Smooth muscle cell (in vitro differentiated cells): Measurements from ENCODE around the gene CYB5D1. TPM values are rescaled to one million over a fixed set of nuclear protein-coding genes. Genes with fewer than 3 reads are reported as not detected.

Experiments used
- DNase-seq: peaks from one replicate; lab custom pipeline; 2025; ENCODE audit not compliant: unreplicated experiment; lab: John Stamatoyannopoulos, UW
- H2AFZ ChIP-seq: fragments of 200-600 bp; sonication (generic); 2 replicates; pipeline ENCODE4 v1.6.0; 2016; ENCODE audit warnings: antibody characterized with exemption, low read depth, mild to moderate bottlenecking
- H3F3A ChIP-seq: fragments of 200-600 bp; sonication (generic); 2 replicates; pipeline ENCODE4 v1.6.0; 2017; ENCODE audit warnings: antibody characterized with exemption, low read depth
- H3K27ac ChIP-seq: fragments of 200-600 bp; sonication (generic); 2 replicates; pipeline ENCODE4 v1.5.1; 2016; ENCODE audit warnings: low read depth, mild to moderate bottlenecking
- H3K27me3 ChIP-seq: fragments of 200-600 bp; sonication (generic); 2 replicates; pipeline ENCODE4 v1.6.1; 2016; ENCODE audit warnings: low read depth, mild to moderate bottlenecking
- H3K36me3 ChIP-seq: fragments of 200-600 bp; sonication (generic); 2 replicates; pipeline ENCODE4 v1.5.1; 2016; ENCODE audit warnings: low read depth
- H3K4me1 ChIP-seq: fragments of 200-600 bp; sonication (generic); 2 replicates; pipeline ENCODE4 v1.5.1; 2016; ENCODE audit warnings: low read depth
- H3K4me2 ChIP-seq: fragments of 200-600 bp; sonication (generic); 2 replicates; pipeline ENCODE4 v1.6.0; 2016; ENCODE audit warnings: mild to moderate bottlenecking
- H3K4me3 ChIP-seq: fragments of 200-600 bp; sonication (generic); 2 replicates; pipeline ENCODE4 v1.5.1; 2016; ENCODE audit warnings: mild to moderate bottlenecking
- H3K79me2 ChIP-seq: fragments of 200-600 bp; sonication (generic); 2 replicates; pipeline ENCODE4 v1.6.0; 2016; ENCODE audit warnings: low read depth, mild to moderate bottlenecking
- H3K9ac ChIP-seq: fragments of 200-600 bp; sonication (generic); 2 replicates; pipeline ENCODE4 v1.6.0; 2016; ENCODE audit warnings: low read depth
- H3K9me3 ChIP-seq: fragments of 200-600 bp; sonication (generic); replicated peaks from 2 replicates; pipeline ENCODE4 v1.5.1; 2016; ENCODE audit warnings: low read depth
- H4K20me1 ChIP-seq: fragments of 200-600 bp; sonication (generic); 2 replicates; pipeline ENCODE4 v1.6.0; 2016; ENCODE audit warnings: low read depth
- WGBS: methylation state at CpG from one replicate; pipeline ENCODE4 v1.1.7; 2016; ENCODE audit warnings: low lambda C conversion rate; 5-methylcytosine and 5-hydroxymethylcytosine counted together
- polyA plus RNA-seq: library from polyadenylated mRNA; unstranded; fragments of >200 nt; fragmentation: Nextera tagmentation; extraction: Ambion mirVana; gene quantifications from 2 replicates; pipeline ENCODE4 v1.2.1, GENCODE V29; 2016
- total RNA-seq: library from RNA; depleted of rRNA; stranded (reverse); fragments of >200 nt; gene quantifications from 2 replicates; pipeline ENCODE4 v1.2.3, GENCODE V29; 2014
- TF ChIP-seq, protein P1 (sequence below): fragments of 200-600 bp; sonication (generic); IDR thresholded peaks from 2 replicates; pipeline ENCODE4 v1.5.1; 2017; ENCODE audit warnings: borderline replicate concordance, mild to moderate bottlenecking, antibody characterized with exemption; ENCODE audit not compliant: insufficient read depth, poor library complexity, severe bottlenecking

CYB5D1 gene
- total and polyA plus RNA-seq, 2 experiments from 2014 or later = 6.6 to 9.3 TPM

DNA sequence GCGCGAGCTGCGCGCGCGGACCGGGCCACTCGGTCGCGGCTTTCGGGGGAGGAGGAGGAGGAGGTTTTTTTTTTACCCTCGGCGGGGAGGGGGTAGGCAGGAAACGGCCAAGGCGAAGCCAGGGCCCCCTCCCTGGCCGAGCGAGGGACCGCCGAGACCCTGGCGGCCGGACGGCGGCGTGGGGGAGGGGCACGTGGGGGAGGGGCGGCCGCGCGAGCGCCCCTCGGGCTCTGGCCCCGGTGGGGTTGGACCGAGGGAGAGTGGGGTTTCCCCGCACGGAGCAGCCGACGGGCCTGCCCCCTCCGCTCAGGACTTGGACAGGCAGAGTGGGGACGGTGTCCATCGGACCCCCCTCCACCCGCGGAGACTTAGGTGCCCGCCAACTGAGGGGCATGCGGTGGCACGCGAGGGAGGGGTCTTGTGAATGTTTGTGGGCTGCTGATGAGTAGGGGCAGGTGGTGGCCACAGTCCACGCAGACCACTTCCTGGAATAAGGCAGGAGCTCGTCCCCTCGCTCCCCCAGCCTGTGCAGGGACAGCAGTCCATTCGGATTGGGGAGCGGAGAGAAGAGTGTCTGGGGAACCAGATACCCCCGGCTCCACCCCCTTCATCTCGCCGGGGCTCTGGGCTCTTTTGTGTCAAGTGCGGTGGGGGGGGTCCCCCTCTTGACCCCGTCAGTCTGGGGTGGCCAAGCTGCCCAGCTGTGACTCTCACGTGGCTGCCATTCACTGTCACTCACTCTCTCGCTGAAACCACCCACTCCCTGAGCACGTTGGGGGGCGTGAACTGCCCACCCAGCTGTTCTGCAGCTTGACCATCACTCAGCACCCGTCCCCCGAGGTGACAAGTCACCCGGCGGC is 27.8 kb downstream of the CYB5D1 start:
- TF ChIP-seq, protein P1, sequence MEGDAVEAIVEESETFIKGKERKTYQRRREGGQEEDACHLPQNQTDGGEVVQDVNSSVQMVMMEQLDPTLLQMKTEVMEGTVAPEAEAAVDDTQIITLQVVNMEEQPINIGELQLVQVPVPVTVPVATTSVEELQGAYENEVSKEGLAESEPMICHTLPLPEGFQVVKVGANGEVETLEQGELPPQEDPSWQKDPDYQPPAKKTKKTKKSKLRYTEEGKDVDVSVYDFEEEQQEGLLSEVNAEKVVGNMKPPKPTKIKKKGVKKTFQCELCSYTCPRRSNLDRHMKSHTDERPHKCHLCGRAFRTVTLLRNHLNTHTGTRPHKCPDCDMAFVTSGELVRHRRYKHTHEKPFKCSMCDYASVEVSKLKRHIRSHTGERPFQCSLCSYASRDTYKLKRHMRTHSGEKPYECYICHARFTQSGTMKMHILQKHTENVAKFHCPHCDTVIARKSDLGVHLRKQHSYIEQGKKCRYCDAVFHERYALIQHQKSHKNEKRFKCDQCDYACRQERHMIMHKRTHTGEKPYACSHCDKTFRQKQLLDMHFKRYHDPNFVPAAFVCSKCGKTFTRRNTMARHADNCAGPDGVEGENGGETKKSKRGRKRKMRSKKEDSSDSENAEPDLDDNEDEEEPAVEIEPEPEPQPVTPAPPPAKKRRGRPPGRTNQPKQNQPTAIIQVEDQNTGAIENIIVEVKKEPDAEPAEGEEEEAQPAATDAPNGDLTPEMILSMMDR = no peak
- Histone ChIP-seq H3K27me3 (no peaks in the 10 kb centered on the region), H3K4me1 (peaks cover 51% of the 10 kb centered on the region), H3K79me2 (peaks cover 15% of the 10 kb centered on the region), H3K9ac (peak overlapping the region; percentile 65), H2AFZ (peak overlapping the region; percentile 18), H4K20me1 (no peaks in the 10 kb centered on the region), H3K36me3 (no peaks in the 10 kb centered on the region), H3K4me2 (peak overlapping the region; percentile 100), H3K9me3 (no peaks in the 10 kb centered on the region), H3K27ac (peak overlapping the region; percentile 58), H3F3A (peaks cover 17% of the 10 kb centered on the region), H3K4me3 (peak overlapping the region; percentile 87)
- DNase-seq = no peak
- under 1% methylated on average over 33 of the region's 64 CpGs for WGBS

- WGBS = 2% methylated on average over 30 of the region's 30 CpGs
- Histone ChIP-seq H3K4me3 (peak overlapping the region; percentile 87), H3K27ac (peak overlapping the region; percentile 58), H3K4me1 (peaks cover 51% of the 10 kb centered on the region), H3F3A (peaks cover 17% of the 10 kb centered on the region), H3K79me2 (peaks cover 15% of the 10 kb centered on the region), H4K20me1 (no peaks in the 10 kb centered on the region), H2AFZ (peak overlapping the region; percentile 3), H3K27me3 (no peaks in the 10 kb centered on the region), H3K4me2 (peak overlapping the region; percentile 100), H3K9me3 (no peaks in the 10 kb centered on the region), H3K36me3 (no peaks in the 10 kb centered on the region), H3K9ac (peak overlapping the region; percentile 65)
- TF ChIP-seq, protein P1 = no peak
- DNase-seq = no peak
Observed at GRCh38 chr17:7886227-7887037, 28.6 kb downstream of the CYB5D1 start.

DNA sequence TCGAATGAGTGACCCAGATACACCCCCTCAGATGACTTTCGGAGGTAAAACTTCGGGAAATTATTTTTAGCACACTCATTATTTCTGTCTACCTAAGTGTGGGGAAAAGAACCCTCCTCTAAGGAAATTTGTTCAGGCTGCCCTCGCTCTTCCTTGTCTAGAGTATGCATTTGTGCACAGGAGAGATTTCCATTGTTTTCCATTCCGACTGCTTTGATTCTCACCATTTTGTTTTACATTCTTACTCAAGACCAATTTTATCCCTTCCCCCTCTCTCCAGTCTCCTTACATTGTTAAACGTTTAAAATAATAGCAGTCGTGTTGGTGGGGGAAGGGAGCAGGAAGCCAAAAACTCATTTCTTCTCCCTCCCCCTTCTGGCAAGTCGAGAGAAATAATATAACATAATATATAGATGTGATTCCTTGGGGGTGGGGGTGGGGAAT is 29.3 kb downstream of the CYB5D1 start:
- H3K79me2 ChIP-seq = peaks cover 15% of the 10 kb centered on the region
- peak overlapping the region; percentile 13 for H2AFZ ChIP-seq
- H4K20me1 ChIP-seq = no peaks in the 10 kb centered on the region
- H3K4me2 ChIP-seq = peak overlapping the region; percentile 100
- no peaks in the 10 kb centered on the region for H3K36me3 ChIP-seq
- peaks cover 51% of the 10 kb centered on the region for H3K4me1 ChIP-seq
- H3K9ac ChIP-seq = peak overlapping the region; percentile 65
- H3K27ac ChIP-seq = peak overlapping the region; percentile 58
- 5% methylated on average over 8 of the region's 8 CpGs for WGBS
- H3K4me3 ChIP-seq = peak overlapping the region; percentile 87
- no peak for DNase-seq
- H3F3A ChIP-seq = peaks cover 17% of the 10 kb centered on the region
- TF ChIP-seq, protein P1 = no peak
- H3K27me3 ChIP-seq = no peaks in the 10 kb centered on the region
- H3K9me3 ChIP-seq = no peaks in the 10 kb centered on the region
